Activated naive CD4-positive, alpha-beta T cell treated with anti-CD3 and anti-CD28 coated beads, Interleukin-2, amount 50 U/mL, for 16 hours (primary cell): ENCODE results near the gene RALA.
A peak's percentile ranks its signal among the peaks of the same experiment; 100 is the strongest.
"Not testable (repeated sequence)": the region's sequence is repeated elsewhere in the genome, so short reads cannot be mapped to it uniquely, and the experiment has no call there.

Source experiments
- DNase-seq: peaks from one replicate; pipeline ENCODE4 v3.0.0-alpha.2; 2020

The RALA gene

GRCh38 chr7:39733881-39734632 is 110.7 kb downstream of the RALA start:
- DNase-seq, result peak; percentile 16

GRCh38 chr7:39734633-39735004 is 111.2 kb downstream of the RALA start:
- DNase-seq, result no peak

- DNase-seq, result no peak
Observed at GRCh38 chr7:39735903-39736302, 112.5 kb downstream of the RALA start.

- DNase-seq, result peak; percentile 47
Observed at GRCh38 chr7:39741942-39742623, 118.7 kb downstream of the RALA start.

- no peak for DNase-seq
Observed at GRCh38 chr7:39744620-39745019, 121.2 kb downstream of the RALA start.

GRCh38 chr7:39745320-39745719 is 121.9 kb downstream of the RALA start:
- DNase-seq, result no peak

- peak; percentile 53 for DNase-seq
Observed at GRCh38 chr7:39746103-39746819, 122.9 kb downstream of the RALA start.

GRCh38 chr7:39749177-39749576 is 125.8 kb downstream of the RALA start:
- DNase-seq, result no peak

GRCh38 chr7:39749717-39750116 is 126.3 kb downstream of the RALA start:
- DNase-seq, result no peak

GRCh38 chr7:39750253-39751077 is 127.1 kb downstream of the RALA start:
- no peak for DNase-seq

- not testable (repeated sequence) for DNase-seq
Observed at GRCh38 chr7:39753237-39753636, 129.9 kb downstream of the RALA start.

GRCh38 chr7:39753823-39754325 is 130.5 kb downstream of the RALA start:
- no peak for DNase-seq

- DNase-seq, result no peak
Observed at GRCh38 chr7:39754326-39755120, 131.2 kb downstream of the RALA start.

GRCh38 chr7:39757604-39758003 is 134.2 kb downstream of the RALA start:
- DNase-seq, result no peak
